Inflammatory macrophage treated with lipopolysaccharide for 4 hours (primary cell): ENCODE data around the gene MARVELD3.

Source experiments
- DNase-seq: peaks from one replicate; pipeline ENCODE4 v3.0.0-alpha.2; 2020

The MARVELD3 gene

DNA sequence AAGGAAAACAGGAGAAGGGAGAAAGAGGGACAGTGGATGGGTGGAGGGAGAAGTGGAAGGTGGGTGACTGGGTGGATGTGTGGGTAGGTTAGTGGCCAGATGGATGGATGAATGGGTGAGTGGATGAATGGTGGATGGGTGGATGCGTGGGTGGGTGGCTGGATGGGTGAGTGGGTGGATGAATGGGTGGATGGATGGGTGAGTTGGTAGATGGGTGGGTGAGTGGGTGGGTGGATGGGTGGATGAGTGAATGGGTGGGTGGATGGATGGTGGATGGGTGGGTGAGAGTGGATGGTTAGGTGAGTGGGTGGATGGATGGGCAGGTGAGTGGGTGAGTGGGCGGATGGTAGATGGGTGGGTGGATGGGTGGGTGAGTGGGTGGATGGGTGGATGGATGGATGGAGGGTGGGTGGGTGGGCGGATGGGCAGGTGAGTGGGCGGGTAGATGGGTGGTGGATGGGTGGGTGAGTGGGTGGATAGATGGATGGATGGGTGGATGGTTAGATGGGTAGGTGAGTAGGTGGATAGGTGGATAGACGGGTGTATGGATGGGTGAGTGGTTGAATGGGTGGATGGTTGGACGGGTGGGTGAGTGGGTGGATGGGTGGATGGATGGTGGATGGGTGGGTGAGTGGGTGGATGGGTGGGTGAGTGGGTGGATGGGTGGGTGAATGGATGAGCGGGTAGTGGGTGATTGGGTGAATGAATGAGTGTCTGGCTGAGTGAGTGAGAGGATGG is 702 bp upstream of the MARVELD3 start:
- no peak for DNase-seq

DNA sequence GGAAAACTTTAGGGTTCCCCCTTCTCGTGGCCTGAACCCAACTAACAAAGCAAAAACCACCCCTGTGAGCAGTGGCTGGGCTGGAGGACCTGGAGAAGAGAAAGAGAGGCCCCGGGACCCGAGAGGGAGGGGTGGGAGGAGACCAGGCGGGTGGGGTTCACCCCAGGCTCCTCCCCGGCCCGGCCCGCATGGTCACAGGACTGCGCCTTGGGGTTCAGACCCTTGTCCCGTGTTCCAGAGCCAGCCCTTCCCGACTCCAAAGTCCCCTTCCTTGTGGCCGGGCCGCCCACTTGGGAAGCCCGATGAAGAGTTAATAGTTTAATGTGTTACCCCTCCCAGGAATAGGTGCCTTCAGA is 852 bp downstream of the MARVELD3 start:
- DNase-seq, result no peak

DNA sequence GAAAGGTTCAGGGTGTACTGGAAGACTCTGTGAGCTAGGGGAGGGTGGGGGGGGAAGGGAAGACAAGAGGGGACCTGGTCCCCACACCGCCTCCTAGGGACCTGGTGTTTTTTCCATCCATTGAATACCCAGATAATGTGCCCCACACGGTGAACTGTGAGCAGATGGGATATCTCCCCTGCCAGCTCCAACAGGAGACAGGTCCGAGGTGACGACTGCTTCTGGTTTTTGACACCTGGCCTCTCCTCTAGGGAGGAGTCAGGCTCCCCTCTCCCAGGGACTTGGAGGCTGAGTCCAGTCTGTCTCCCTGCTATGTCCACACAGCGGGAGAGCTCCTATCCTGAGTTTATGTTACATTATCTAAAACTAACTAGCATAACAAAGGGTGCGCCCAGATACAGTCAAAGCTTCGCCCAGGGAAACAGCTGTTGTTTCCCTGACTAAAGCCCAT is 1.8 kb downstream of the MARVELD3 start:
- DNase-seq, result no peak

DNA sequence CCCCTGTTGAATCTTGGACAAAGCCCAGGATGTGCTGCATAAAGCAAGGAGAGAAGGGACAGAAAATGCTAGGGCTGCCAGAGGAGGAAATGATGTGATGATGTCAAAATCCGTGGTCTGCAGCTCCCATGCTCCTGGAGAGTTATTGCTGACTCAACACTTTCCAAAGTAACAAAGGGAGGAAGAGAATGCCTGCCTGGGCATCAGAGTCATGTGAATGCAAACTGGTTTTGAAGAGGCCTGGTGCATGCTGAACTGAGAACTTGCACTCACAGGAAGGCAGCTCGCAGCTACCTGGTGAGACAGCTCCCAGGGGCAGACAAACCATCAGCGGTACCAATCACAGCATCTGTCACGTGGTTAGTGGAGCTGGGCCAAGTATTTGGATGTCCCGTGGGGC is 2.8 kb downstream of the MARVELD3 start:
- DNase-seq, result peak; percentile 24

DNA sequence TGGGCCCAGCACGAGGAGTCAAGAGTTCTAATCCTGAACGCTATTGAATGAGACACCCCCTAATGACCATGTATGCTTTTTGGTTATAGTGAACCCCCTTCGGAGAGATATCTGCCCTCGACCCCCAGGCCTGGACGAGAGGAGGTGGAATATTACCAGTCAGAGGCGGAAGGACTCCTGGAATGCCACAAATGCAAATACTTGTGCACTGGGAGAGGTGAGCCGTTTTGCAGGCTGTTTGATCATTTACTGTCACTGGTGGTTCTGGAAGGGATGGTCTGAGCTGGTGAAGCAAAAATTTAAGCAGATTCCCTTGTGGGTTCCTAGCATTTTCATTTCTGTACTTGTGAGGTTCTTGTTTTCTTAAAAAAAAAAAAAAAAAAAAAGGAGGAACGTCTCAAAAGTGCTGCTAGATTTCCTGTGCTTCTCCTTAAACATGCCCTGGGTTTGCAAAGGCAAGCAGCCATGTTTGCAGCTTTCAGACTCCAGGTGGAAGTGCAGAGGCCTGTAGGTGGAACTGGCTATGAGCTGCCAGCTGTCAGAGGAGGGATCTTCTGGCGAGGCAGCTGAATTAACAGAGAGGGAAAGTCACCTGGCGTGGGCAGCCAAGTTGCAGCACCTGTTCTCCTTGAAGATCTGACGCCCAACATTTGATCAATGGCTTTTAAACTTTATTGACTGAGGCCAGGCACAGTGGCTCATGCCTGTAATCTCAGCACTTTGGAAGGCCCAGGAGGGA is 3.5 kb downstream of the MARVELD3 start:
- no peak for DNase-seq

DNA sequence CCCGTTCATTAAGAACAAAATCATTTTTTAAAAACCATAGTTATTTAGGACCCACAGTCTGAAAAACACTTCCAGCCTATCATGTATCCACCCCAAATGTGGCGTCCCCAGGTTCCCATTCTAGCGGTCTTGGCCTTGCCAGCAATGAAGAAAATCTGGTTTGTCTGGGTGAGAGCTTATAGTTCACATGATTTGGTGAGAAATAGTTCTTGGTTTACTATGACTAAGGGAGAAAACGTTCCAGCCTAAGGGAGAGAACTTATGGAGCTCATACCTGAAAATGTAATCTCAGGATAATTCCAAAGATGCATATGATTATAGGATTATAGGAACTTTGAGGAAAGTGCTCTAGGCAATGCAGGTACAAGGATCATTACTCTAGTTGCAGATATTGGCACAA is 4.8 kb downstream of the MARVELD3 start:
- no peak for DNase-seq

- DNase-seq, result no peak
These were observed 5.8 kb downstream of the MARVELD3 start for GRCh38 chr16:71631776-71632175.

- DNase-seq, result peak; percentile 83
These were observed 9.6 kb downstream of the MARVELD3 start for GRCh38 chr16:71635632-71636031.

DNA sequence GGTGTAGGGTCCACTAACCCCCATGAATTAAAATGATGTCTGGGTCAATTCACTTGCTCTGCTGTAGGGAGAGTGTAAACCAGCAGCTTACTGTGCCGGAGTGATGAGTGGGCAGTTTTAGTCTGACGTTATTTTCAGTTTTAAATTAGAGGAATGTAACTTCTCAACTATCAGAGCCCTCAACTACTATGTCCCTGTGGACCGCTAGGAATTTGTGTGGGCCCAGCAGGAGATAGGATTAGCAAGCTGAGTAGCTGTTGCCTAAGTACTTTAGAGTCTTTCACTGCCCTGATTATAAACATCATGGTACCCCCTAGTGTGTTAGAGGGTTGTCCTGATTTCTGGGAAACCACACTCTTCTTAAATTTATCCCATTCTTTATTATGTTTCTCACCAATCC is 11.4 kb downstream of the MARVELD3 start:
- peak; percentile 2 for DNase-seq

DNA sequence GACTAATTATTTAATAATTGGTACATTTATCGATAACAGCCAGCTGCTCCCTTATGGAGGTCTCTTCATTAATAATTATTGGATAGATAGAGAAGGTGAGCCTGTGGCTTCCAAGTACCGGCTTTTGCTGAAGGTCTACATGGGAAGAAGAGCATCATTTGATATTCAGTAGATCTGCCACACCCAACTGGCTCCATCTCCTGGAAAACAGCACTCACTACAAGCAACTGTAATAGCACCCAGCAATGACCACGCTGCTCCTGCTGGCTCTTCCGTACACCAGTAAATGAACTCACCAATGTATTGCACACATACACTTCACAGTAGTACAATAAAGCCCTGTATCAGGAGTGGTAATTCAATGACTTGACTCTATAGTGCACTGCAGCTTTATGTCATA is 19.5 kb downstream of the MARVELD3 start:
- DNase-seq, result peak; percentile 34

- no peak for DNase-seq
These were observed 21.4 kb downstream of the MARVELD3 start for GRCh38 chr16:71647391-71647790.

GRCh38 chr16:71648162-71648561 is 22.2 kb downstream of the MARVELD3 start:
- DNase-seq, result no peak

- peak; percentile 4 for DNase-seq
These were observed 22.9 kb downstream of the MARVELD3 start for GRCh38 chr16:71648921-71649320.

GRCh38 chr16:71649704-71650103 is 23.7 kb downstream of the MARVELD3 start:
- no peak for DNase-seq

DNA sequence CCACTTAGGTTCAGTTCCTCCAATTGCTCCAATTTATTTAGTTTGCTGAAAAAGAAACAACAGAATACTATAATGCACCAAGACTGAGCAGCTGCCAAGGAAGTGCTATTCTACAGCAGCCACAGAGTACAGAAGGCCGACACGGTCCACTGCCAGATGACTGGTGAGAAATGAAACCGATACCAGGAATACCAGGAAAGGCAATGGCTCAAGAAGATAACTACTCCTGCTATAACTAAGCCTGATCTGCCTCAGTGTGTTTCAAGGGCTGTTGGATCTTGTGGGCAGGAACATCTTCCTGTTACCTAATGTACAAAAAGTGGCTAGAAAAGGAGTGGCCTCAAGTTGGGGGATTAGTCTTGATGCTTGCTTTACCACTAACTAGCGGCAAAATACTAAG is 32.8 kb downstream of the MARVELD3 start:
- no peak for DNase-seq

DNA sequence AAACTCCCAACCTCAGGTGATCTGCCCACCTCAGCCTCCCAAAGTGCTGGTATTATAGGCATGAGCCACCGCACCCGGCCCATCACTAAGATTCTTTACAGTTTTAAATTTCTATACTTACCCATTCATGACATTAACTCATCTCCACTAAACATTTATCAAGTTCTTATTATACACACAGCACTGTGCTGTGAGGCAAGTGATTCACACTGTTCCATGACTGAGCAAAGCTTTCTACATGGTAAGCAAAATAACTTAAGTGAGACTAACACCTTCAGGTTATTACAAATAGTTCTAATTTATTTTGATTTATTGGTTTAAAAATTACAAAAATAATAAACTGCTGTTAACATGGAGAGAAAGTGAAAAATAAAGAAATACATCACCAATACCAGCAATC is 33.5 kb downstream of the MARVELD3 start:
- DNase-seq, result no peak

- DNase-seq, result no peak
These were observed 40.3 kb downstream of the MARVELD3 start for GRCh38 chr16:71666264-71666663.

GRCh38 chr16:71666928-71667707 is 41.1 kb downstream of the MARVELD3 start:
- DNase-seq, result no peak

GRCh38 chr16:71669926-71670536 is 44.0 kb downstream of the MARVELD3 start:
- no peak for DNase-seq

GRCh38 chr16:71670537-71670936 is 44.6 kb downstream of the MARVELD3 start:
- DNase-seq, result no peak

DNA sequence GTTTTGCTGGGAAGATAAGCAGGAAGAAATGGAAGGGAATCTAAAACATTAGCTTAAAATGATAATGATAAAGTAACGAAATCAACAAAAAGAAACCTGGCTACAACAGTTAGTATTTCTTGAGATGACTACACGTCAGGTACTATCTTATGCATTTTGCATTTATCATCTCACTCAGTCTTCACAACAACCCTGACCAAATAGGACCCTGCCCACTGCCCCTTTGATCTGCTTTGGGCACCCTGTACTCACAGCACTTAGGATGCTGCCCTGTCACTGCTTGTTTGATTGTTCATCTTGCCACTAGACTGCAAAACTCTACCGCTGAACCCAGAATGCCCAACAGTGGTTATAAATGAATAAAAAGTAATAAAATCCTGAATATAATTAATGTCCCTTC is 45.2 kb downstream of the MARVELD3 start:
- DNase-seq, result no peak

DNA sequence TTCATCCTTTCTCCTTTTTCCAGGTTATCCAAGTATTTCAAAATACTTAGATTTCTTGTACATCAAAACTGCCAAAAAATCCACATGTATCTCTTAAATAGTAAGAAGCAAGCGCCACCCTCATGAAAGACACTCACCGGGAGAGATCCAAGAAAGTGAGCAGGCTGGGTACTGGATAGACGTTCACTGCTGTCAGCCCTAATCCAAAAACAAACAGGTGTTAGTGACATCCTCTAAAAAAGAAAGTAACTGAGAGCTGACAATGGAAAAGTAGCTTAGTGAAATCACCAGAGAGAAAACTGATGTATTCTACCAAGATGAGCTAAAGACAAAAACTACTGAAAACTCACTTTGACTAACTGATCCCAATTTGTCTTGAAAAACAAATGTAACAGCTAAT is 46.1 kb downstream of the MARVELD3 start:
- no peak for DNase-seq
